Type B pancreatic cell (in vitro differentiated cells): Measurements from ENCODE around the gene ZMIZ1. TPM values are rescaled to one million over a fixed set of nuclear protein-coding genes. Genes with fewer than 3 reads are reported as not detected.

ENCODE experiments used
- DNase-seq: peaks from one replicate; pipeline ENCODE4 v3.0.0; 2021; ENCODE audit warnings: mixed read lengths; ENCODE audit not compliant: unreplicated experiment; ENCODE audit errors: extremely low spot score
- H3K27ac Mint-ChIP-seq: 2 replicates; pipeline ENCODE4 v1.8.0; 2021; ENCODE audit warnings: mild to moderate bottlenecking, mixed read lengths
- H3K27me3 Mint-ChIP-seq: 2 replicates; pipeline ENCODE4 v1.8.0; 2021; ENCODE audit warnings: mixed read lengths
- H3K36me3 Mint-ChIP-seq: 2 replicates; pipeline ENCODE4 v1.8.0; 2021; ENCODE audit warnings: mixed read lengths
- H3K4me1 Mint-ChIP-seq: one replicate; pipeline ENCODE4 v1.8.0; 2021; ENCODE audit warnings: mixed read lengths; ENCODE audit not compliant: unreplicated experiment
- H3K4me3 Mint-ChIP-seq: 2 replicates; pipeline ENCODE4 v1.8.0; 2021; ENCODE audit warnings: mild to moderate bottlenecking, mixed read lengths
- H3K9me3 Mint-ChIP-seq: 2 replicates; pipeline ENCODE4 v1.8.0; 2021; ENCODE audit warnings: mixed read lengths
- total RNA-seq: library from RNA; stranded (reverse); gene quantifications from 2 replicates; pipeline ENCODE4 v1.2.1, GENCODE V29; 2021; ENCODE audit warnings: low replicate concordance
- TF ChIP-seq, protein P1 (sequence below): fragments of 200-600 bp; sonication (generic); conservative IDR thresholded peaks from 2 replicates; pipeline ENCODE4 v1.5.0; 2021; ENCODE audit warnings: antibody characterized with exemption, mild to moderate bottlenecking

The ZMIZ1 gene
- total RNA-seq, 1 donor from 2014 or later = 102 TPM

DNA sequence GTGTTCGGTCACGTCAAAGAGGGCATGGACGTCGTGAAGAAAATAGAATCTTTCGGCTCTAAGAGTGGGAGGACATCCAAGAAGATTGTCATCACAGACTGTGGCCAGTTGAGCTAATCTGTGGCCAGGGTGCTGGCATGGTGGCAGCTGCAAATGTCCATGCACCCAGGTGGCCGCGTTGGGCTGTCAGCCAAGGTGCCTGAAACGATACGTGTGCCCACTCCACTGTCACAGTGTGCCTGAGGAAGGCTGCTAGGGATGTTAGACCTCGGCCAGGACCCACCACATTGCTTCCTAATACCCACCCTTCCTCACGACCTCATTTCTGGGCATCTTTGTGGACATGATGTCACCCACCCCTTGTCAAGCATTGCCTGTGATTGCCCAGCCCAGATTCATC, 285.0 kb downstream of the ZMIZ1 start:
- Mint-ChIP-seq H3K36me3 (peaks cover 45% of the 10 kb centered on the region), H3K4me1 (peaks cover 5% of the 10 kb centered on the region), H3K27ac (no peak overlapping the region), H3K4me3 (no peak overlapping the region), H3K27me3 (no peaks in the 10 kb centered on the region), H3K9me3 (no peaks in the 10 kb centered on the region)
- TF ChIP-seq, protein P1, sequence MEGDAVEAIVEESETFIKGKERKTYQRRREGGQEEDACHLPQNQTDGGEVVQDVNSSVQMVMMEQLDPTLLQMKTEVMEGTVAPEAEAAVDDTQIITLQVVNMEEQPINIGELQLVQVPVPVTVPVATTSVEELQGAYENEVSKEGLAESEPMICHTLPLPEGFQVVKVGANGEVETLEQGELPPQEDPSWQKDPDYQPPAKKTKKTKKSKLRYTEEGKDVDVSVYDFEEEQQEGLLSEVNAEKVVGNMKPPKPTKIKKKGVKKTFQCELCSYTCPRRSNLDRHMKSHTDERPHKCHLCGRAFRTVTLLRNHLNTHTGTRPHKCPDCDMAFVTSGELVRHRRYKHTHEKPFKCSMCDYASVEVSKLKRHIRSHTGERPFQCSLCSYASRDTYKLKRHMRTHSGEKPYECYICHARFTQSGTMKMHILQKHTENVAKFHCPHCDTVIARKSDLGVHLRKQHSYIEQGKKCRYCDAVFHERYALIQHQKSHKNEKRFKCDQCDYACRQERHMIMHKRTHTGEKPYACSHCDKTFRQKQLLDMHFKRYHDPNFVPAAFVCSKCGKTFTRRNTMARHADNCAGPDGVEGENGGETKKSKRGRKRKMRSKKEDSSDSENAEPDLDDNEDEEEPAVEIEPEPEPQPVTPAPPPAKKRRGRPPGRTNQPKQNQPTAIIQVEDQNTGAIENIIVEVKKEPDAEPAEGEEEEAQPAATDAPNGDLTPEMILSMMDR = no peak
- DNase-seq = no peak

DNA sequence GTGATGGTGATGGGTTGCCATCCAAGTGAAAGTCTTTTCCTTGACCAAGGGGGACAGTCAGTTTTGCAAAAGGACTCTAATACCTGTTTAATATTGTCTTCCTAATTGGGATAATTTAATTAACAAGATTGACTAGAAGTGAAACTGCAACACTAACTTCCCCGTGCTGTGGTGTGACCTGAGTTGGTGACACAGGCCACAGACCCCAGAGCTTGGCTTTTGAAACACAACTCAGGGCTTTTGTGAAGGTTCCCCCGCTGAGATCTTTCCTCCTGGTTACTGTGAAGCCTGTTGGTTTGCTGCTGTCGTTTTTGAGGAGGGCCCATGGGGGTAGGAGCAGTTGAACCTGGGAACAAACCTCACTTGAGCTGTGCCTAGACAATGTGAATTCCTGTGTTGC, 285.4 kb downstream of the ZMIZ1 start:
- peaks cover 5% of the 10 kb centered on the region for H3K4me1 Mint-ChIP-seq
- no peak overlapping the region for H3K4me3 Mint-ChIP-seq
- peaks cover 45% of the 10 kb centered on the region for H3K36me3 Mint-ChIP-seq
- no peaks in the 10 kb centered on the region for H3K9me3 Mint-ChIP-seq
- no peaks in the 10 kb centered on the region for H3K27me3 Mint-ChIP-seq
- TF ChIP-seq, protein P1 = no peak
- no peak overlapping the region for H3K27ac Mint-ChIP-seq
- DNase-seq = no peak

DNA sequence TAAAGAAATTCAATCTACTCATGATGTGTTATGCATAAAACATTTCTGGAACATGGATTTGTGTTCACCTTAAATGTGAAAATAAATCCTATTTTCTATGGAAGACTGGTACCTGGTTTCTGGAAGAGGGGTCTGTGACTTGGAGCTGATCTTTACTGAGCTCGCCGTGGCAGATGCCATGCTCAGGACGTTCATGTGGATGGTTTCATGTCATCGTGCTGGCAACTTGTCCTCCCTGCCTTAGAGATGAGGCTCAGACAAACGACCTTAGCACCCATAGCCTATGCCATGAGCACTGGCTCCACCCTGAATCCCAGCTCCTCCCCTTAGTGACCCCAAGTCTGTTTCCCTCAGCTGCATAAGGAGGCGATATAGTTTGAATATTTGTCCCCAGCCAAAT, 285.8 kb downstream of the ZMIZ1 start:
- Mint-ChIP-seq H3K27me3 (no peaks in the 10 kb centered on the region), H3K4me3 (no peak overlapping the region), H3K36me3 (peaks cover 45% of the 10 kb centered on the region), H3K4me1 (peaks cover 5% of the 10 kb centered on the region), H3K9me3 (no peaks in the 10 kb centered on the region), H3K27ac (no peak overlapping the region)
- TF ChIP-seq, protein P1 = no peak
- DNase-seq = no peak

DNA sequence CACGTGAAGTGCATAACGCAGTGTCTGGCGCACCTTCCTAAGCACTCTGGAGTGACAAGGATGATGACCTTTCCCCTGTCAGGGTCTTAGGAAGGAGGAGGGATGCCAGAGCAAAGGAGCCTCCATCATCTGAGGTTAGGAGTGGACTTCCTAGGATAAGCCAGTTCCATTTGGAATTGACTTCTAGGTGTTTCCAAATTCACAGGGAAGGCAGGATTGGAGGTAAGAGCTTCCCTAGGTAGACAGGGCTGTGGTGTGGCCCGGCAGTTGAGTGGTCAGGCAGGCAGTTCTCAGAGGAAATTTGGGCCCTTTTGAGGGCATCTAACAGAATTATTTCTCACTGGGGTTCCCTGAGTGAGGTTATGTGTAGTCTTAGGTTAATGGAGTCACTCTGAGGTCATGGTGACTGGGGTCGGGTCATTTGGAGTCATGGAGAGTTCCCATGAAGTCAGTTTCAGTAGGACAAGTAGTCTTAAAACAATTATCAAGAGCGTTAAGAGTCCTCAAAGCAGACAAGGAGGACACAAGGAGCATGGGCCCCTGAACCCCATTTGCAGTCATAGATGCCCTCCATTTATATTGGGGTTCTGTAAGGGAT, 286.8 kb downstream of the ZMIZ1 start:
- TF ChIP-seq, protein P1 = no peak
- Mint-ChIP-seq H3K4me3 (no peak overlapping the region), H3K9me3 (no peaks in the 10 kb centered on the region), H3K27ac (no peak overlapping the region), H3K27me3 (no peaks in the 10 kb centered on the region), H3K36me3 (peaks cover 40% of the 10 kb centered on the region), H3K4me1 (no peaks in the 10 kb centered on the region)
- DNase-seq = no peak

DNA sequence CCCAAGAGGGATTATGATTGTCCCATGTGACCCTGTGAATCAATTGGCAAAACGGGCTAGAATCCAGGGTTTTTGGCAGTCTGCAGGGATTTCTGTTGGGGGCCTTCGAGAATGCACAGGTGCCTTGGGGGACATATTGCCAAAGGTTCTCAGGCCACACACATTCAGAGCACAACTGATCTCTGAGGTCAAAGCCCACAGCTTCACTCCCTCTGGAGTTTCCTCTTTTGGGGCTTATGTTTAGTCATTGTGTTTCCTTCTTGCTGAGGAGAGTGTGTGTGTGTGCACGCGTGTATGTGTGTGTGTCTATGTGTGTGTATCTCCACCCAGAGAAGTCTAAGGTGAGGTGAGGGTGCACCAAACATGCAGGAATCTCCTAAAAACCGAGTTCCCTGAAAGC, 287.3 kb downstream of the ZMIZ1 start:
- Mint-ChIP-seq H3K36me3 (peaks cover 40% of the 10 kb centered on the region), H3K4me3 (no peak overlapping the region), H3K9me3 (no peaks in the 10 kb centered on the region), H3K27me3 (no peaks in the 10 kb centered on the region), H3K27ac (no peak overlapping the region), H3K4me1 (no peaks in the 10 kb centered on the region)
- TF ChIP-seq, protein P1 = no peak
- no peak for DNase-seq

DNA sequence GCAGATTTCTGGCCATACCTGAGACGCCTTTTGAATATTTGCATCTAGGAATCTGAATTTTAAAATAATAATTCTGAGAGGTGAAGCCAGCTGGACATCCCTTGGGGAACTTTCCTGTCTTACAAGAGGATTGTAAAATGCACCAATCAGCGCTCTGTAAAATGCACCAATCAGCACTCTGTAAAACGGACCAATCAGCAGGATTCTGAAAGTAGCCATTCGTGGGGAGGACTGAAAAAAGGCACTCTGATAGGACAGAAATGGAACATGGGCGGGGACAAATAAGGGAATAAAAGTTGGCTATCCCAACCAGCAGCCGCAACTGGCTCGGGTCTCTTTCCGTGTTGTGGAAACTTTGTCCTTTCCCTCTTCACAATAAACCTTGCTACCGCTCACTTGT, 288.4 kb downstream of the ZMIZ1 start:
- Mint-ChIP-seq H3K27me3 (no peaks in the 10 kb centered on the region), H3K9me3 (no peaks in the 10 kb centered on the region), H3K4me1 (no peaks in the 10 kb centered on the region), H3K4me3 (no peak overlapping the region), H3K36me3 (peaks cover 39% of the 10 kb centered on the region), H3K27ac (no peak overlapping the region)
- TF ChIP-seq, protein P1 = no peak
- no peak for DNase-seq
